H9 (cell line): ENCODE data around the gene PLEKHG7. TPM values are rescaled to one million over a fixed set of nuclear protein-coding genes. Genes with fewer than 3 reads are reported as not detected.

Experiments used
- DNase-seq: peaks from one replicate; pipeline ENCODE4 v3.0.0-alpha.2; 2017
- H2AFZ ChIP-seq: one replicate; pipeline ENCODE4 v1.6.1; 2013; ENCODE audit warnings: mild to moderate bottlenecking, low read length, control low read depth, moderate library complexity
- H2AK5ac ChIP-seq: 2 replicates; pipeline ENCODE4 v1.6.1; 2013; ENCODE audit warnings: low read length, control low read depth, mixed read lengths; ENCODE audit not compliant: insufficient read length
- H2BK120ac ChIP-seq: one replicate; pipeline ENCODE4 v1.6.1; 2013; ENCODE audit warnings: low read depth, mild to moderate bottlenecking, low read length, control low read depth, inconsistent platforms; ENCODE audit not compliant: poor library complexity, severe bottlenecking
- H2BK12ac ChIP-seq: 2 replicates; pipeline ENCODE4 v1.6.1; 2013; ENCODE audit warnings: low read length, control low read depth, mixed read lengths, low read depth; ENCODE audit not compliant: insufficient read length
- H2BK15ac ChIP-seq: 2 replicates; pipeline ENCODE4 v1.6.1; 2013; ENCODE audit warnings: low read depth, low read length, control low read depth
- H2BK20ac ChIP-seq: one replicate; pipeline ENCODE4 v1.6.1; 2013; ENCODE audit warnings: low read depth, mild to moderate bottlenecking, low read length, control low read depth, inconsistent platforms; ENCODE audit not compliant: poor library complexity, severe bottlenecking
- H2BK5ac ChIP-seq: 2 replicates; pipeline ENCODE4 v1.6.1; 2013; ENCODE audit warnings: low read length, control low read depth, mixed read lengths; ENCODE audit not compliant: insufficient read length
- H3K14ac ChIP-seq: 2 replicates; pipeline ENCODE4 v1.6.1; 2013; ENCODE audit warnings: low read length, control low read depth; ENCODE audit not compliant: insufficient read depth
- H3K18ac ChIP-seq: 2 replicates; pipeline ENCODE4 v1.6.1; 2013; ENCODE audit warnings: low read depth, mild to moderate bottlenecking, mixed read lengths, low read length, control low read depth; ENCODE audit not compliant: insufficient read length
- H3K23ac ChIP-seq: 2 replicates; pipeline ENCODE4 v1.6.1; 2013; ENCODE audit warnings: low read length, control low read depth, mixed read lengths, low read depth; ENCODE audit not compliant: insufficient read length
- H3K23me2 ChIP-seq: 2 replicates; pipeline ENCODE4 v1.6.1; 2013; ENCODE audit warnings: low read depth, mild to moderate bottlenecking, mixed read lengths, low read length, control low read depth; ENCODE audit not compliant: insufficient read length, poor library complexity, severe bottlenecking
- H3K27ac ChIP-seq: 2 replicates; pipeline ENCODE4 v1.5.1; 2013; ENCODE audit warnings: low read length, control low read depth, mixed read lengths, low read depth; ENCODE audit not compliant: insufficient read length
- H3K27me3 ChIP-seq: 2 replicates; pipeline ENCODE4 v1.6.1; 2013; ENCODE audit warnings: low read length, control low read depth, inconsistent platforms; ENCODE audit not compliant: insufficient read depth
- H3K4ac ChIP-seq: 2 replicates; pipeline ENCODE4 v1.6.1; 2013; ENCODE audit warnings: low read depth, mild to moderate bottlenecking, control low read depth, inconsistent platforms, low read length, moderate library complexity
- H3K4me1 ChIP-seq: 2 replicates; pipeline ENCODE4 v1.6.1; 2013; ENCODE audit warnings: low read length, control low read depth, inconsistent platforms; ENCODE audit not compliant: insufficient read depth
- H3K4me2 ChIP-seq: 2 replicates; pipeline ENCODE4 v1.6.1; 2013; ENCODE audit warnings: low read length, control low read depth, mixed read lengths; ENCODE audit not compliant: insufficient read length, insufficient read depth
- H3K56ac ChIP-seq: 2 replicates; pipeline ENCODE4 v1.6.1; 2013; ENCODE audit warnings: low read depth, mild to moderate bottlenecking, mixed read lengths, low read length, control low read depth; ENCODE audit not compliant: insufficient read length
- H3K79me1 ChIP-seq: 2 replicates; pipeline ENCODE4 v1.6.1; 2013; ENCODE audit warnings: low read depth, mild to moderate bottlenecking, moderate library complexity, low read length, control low read depth, inconsistent platforms; ENCODE audit not compliant: insufficient read depth, poor library complexity, severe bottlenecking
- H3K79me2 ChIP-seq: 2 replicates; pipeline ENCODE4 v1.6.1; 2013; ENCODE audit warnings: low read length, control low read depth, inconsistent platforms; ENCODE audit not compliant: insufficient read depth
- H3K9ac ChIP-seq: 2 replicates; pipeline ENCODE4 v1.6.1; 2013; ENCODE audit warnings: low read length, control low read depth, mixed read lengths; ENCODE audit not compliant: insufficient read length; ENCODE audit errors: extremely low read depth
- H3K9me3 ChIP-seq: one replicate; pipeline ENCODE4 v1.6.1; 2013; ENCODE audit warnings: low read depth, low read length, inconsistent platforms; ENCODE audit not compliant: control insufficient read depth
- H3T11ph ChIP-seq: one replicate; pipeline ENCODE4 v1.6.1; 2013; ENCODE audit warnings: mild to moderate bottlenecking, low read length, control low read depth, inconsistent platforms
- H4K20me1 ChIP-seq: one replicate; pipeline ENCODE4 v1.6.1; 2013; ENCODE audit not compliant: control insufficient read depth, insufficient read length, insufficient read depth
- H4K5ac ChIP-seq: 2 replicates; pipeline ENCODE4 v1.6.1; 2013; ENCODE audit warnings: low read depth, mild to moderate bottlenecking, mixed read lengths, low read length, control low read depth; ENCODE audit not compliant: insufficient read length
- H4K8ac ChIP-seq: replicated peaks from 2 replicates; pipeline ENCODE4 v1.6.1; 2013; ENCODE audit warnings: low read length, control low read depth, mixed read lengths, low read depth; ENCODE audit not compliant: insufficient read length
- H4K91ac ChIP-seq: 2 replicates; pipeline ENCODE4 v1.6.1; 2013; ENCODE audit warnings: low read depth, mild to moderate bottlenecking, moderate library complexity, mixed read lengths, low read length, control low read depth; ENCODE audit not compliant: insufficient read length
- H3K27ac Mint-ChIP-seq, 3 experiments: 2 replicates in 2 of 3; 3 replicates in 1 of 3; pipeline ENCODE4 v1.8.0; 2020 to 2021; ENCODE audit warnings: mixed read lengths in 3 of 3, mild to moderate bottlenecking in 1 of 3, moderate library complexity in 1 of 3
- H3K27me3 Mint-ChIP-seq: 2 replicates; pipeline ENCODE4 v1.8.0; 2021; ENCODE audit warnings: low read depth, mild to moderate bottlenecking, moderate library complexity, mixed read lengths
- H3K36me3 Mint-ChIP-seq, 3 experiments: 2 replicates in 2 of 3; 3 replicates in 1 of 3; pipeline ENCODE4 v1.8.0; 2020 to 2021; ENCODE audit warnings: low read depth in 3 of 3, mixed read lengths in 3 of 3; ENCODE audit not compliant: insufficient read depth in 1 of 3
- H3K4me1 Mint-ChIP-seq, 2 experiments: 2 replicates each; pipeline ENCODE4 v1.8.0; 2020; ENCODE audit warnings: mixed read lengths in 2 of 2
- H3K4me3 Mint-ChIP-seq, 2 experiments: 2 replicates in 1 of 2; 3 replicates in 1 of 2; pipeline ENCODE4 v1.8.0; 2020 to 2021; ENCODE audit warnings: mild to moderate bottlenecking in 2 of 2, mixed read lengths in 2 of 2, moderate library complexity in 1 of 2
- H3K9me3 Mint-ChIP-seq, 2 experiments: 2 replicates in 1 of 2; 3 replicates in 1 of 2; pipeline ENCODE4 v1.8.0; 2020; ENCODE audit warnings: mild to moderate bottlenecking in 2 of 2, mixed read lengths in 2 of 2, moderate library complexity in 1 of 2
- WGBS: extraction: QIAGEN DNeasy Blood & Tissue Kit; methylation state at CpG from one replicate; pipeline ENCODE4 v1.1.7; 2013; ENCODE audit warnings: missing lambda C conversion rate, low lambda C conversion rate, mixed read lengths; ENCODE audit not compliant: insufficient read length; ENCODE audit errors: extremely low coverage; 5-methylcytosine and 5-hydroxymethylcytosine counted together
- total RNA-seq: library from RNA; stranded (reverse); gene quantifications from 2 replicates; pipeline ENCODE4 v1.2.1, GENCODE V29; 2021
- TF ChIP-seq, protein P1 (sequence below): fragments of 200-600 bp; sonication (generic); conservative IDR thresholded peaks from 3 replicates; pipeline ENCODE4 v1.8.0; 2021; ENCODE audit warnings: antibody characterized with exemption, mild to moderate bottlenecking

Gene PLEKHG7
- total RNA-seq, 1 experiment from 2014 or later = not detected

DNA sequence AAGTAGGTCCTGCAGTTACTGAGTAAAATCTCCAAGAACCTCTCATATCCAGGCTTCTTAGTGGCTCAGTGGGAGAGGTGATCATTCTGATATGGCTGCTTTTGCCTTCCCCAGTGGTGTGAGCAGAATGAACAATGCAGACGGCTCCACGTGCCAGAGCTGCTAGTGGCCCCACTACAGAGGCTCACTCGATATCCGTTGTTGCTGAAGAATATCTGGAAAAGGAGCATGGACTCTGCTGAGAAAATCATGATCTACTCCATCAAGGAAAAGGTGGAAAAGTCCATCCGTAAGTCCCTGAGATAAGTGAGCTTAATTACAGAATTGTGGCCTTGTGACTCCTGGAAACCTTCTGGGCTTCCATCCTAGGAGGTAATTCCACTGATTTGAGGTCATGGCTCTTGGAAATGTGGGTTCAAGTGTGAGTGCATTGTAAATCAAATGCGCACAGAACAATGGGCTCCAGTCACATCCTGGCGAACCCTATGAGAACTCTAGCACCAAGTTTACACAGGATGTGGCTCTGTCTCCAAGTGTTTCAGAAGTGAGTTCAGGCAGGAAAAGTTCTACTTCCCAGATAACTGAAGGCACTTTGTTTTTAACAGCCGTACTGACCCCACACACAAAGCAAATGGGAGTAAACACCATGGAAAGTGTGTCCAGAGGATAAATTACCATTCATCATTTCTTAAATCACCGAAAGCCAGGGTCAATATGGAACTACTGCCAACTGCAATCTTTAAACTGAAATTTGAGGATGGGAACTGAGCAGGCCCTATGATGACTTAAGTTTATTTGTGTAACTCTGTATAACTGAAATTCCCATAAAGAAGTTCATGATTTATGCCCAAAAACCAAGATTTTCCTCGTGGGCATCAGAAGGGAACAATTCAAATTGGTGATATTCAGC, 51.4 kb downstream of the PLEKHG7 start:
- Mint-ChIP-seq H3K9me3 (no peaks in the 10 kb centered on the region; a peak in 1 of 5 replicates), H3K4me1 (0 out of 4 replicates have a peak, but pooled peaks cover 0 to 3% of the 10 kb centered on the region in 2 experiments), H3K27ac (no peak overlapping the region; a peak in 1 of 7 replicates), H3K4me3 (no peak overlapping the region), H3K27me3 (no peaks in the 10 kb centered on the region), H3K36me3 (no peaks in the 10 kb centered on the region; a peak in 1 of 7 replicates)
- no peak overlapping the region for H3K56ac ChIP-seq
- H2BK5ac ChIP-seq = no peak overlapping the region
- H3K9me3 ChIP-seq = no peaks in the 10 kb centered on the region
- no peak overlapping the region for H3K23ac ChIP-seq
- TF ChIP-seq, protein P1, sequence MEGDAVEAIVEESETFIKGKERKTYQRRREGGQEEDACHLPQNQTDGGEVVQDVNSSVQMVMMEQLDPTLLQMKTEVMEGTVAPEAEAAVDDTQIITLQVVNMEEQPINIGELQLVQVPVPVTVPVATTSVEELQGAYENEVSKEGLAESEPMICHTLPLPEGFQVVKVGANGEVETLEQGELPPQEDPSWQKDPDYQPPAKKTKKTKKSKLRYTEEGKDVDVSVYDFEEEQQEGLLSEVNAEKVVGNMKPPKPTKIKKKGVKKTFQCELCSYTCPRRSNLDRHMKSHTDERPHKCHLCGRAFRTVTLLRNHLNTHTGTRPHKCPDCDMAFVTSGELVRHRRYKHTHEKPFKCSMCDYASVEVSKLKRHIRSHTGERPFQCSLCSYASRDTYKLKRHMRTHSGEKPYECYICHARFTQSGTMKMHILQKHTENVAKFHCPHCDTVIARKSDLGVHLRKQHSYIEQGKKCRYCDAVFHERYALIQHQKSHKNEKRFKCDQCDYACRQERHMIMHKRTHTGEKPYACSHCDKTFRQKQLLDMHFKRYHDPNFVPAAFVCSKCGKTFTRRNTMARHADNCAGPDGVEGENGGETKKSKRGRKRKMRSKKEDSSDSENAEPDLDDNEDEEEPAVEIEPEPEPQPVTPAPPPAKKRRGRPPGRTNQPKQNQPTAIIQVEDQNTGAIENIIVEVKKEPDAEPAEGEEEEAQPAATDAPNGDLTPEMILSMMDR = no peak
- no peaks in the 10 kb centered on the region for H3K79me2 ChIP-seq
- H4K20me1 ChIP-seq = no peaks in the 10 kb centered on the region
- no peaks in the 10 kb centered on the region for H3K4me1 ChIP-seq
- H3K27me3 ChIP-seq = no peaks in the 10 kb centered on the region
- no peak overlapping the region for H2BK12ac ChIP-seq
- no peak overlapping the region for H3K9ac ChIP-seq
- H4K5ac ChIP-seq = no peak overlapping the region
- H2BK20ac ChIP-seq = no peak overlapping the region
- H3K27ac ChIP-seq = no peak overlapping the region
- H3K14ac ChIP-seq = no peak overlapping the region
- H3K79me1 ChIP-seq = no peaks in the 10 kb centered on the region
- H3K23me2 ChIP-seq = no peaks in the 10 kb centered on the region
- no peak overlapping the region for H3K18ac ChIP-seq
- H2AK5ac ChIP-seq = no peak overlapping the region
- no peak overlapping the region for H3T11ph ChIP-seq
- H2BK15ac ChIP-seq = no peak overlapping the region
- no peak overlapping the region for H3K4me2 ChIP-seq
- no peak overlapping the region for H4K91ac ChIP-seq
- no peak overlapping the region for H3K4ac ChIP-seq
- H2BK120ac ChIP-seq = no peak overlapping the region
- no peak overlapping the region for H2AFZ ChIP-seq
- no peak for DNase-seq
- H4K8ac ChIP-seq = no peak overlapping the region
- WGBS = no CpG with 5 or more reads among the region's 10 CpGs
